Lower lobe of right lung (tissue), 2 donors: ENCODE measurements around the gene PIGS. TPM values are rescaled to one million over a fixed set of nuclear protein-coding genes. Genes with fewer than 3 reads are reported as not detected.
"Not testable (repeated sequence)": the region's sequence is repeated elsewhere in the genome, so short reads cannot be mapped to it uniquely, and the experiment has no call there.

ENCODE experiments used
- ATAC-seq, 2 donors: fragments of 200-7000 bp; cut with Tn5 transposase; one replicate each; pipeline ENCODE4 v1.9.1; 2020 to 2022; ENCODE audit warnings: mild to moderate bottlenecking in 2 of 2, moderate library complexity in 2 of 2
- DNase-seq: peaks from one replicate; pipeline ENCODE4 v3.0.0-alpha.2; 2020
- H3K27ac ChIP-seq: fragments of 200-600 bp; one replicate; pipeline ENCODE4 v1.8.0; 2022
- H3K27me3 ChIP-seq: fragments of 200-600 bp; one replicate; pipeline ENCODE4 v1.8.0; 2022; ENCODE audit warnings: low read depth
- H3K36me3 ChIP-seq: fragments of 200-600 bp; one replicate; pipeline ENCODE4 v1.8.0; 2022; ENCODE audit warnings: mild to moderate bottlenecking
- H3K4me1 ChIP-seq: fragments of 200-600 bp; one replicate; pipeline ENCODE4 v1.8.0; 2022
- H3K4me3 ChIP-seq: fragments of 200-600 bp; one replicate; pipeline ENCODE4 v1.8.0; 2022; ENCODE audit warnings: mild to moderate bottlenecking
- H3K9me3 ChIP-seq: fragments of 200-600 bp; one replicate; pipeline ENCODE4 v1.8.0; 2022
- CTCF ChIP-seq: fragments of 200-600 bp; IDR thresholded peaks from one replicate; pipeline ENCODE4 v1.8.0; 2022; ENCODE audit warnings: antibody characterized with exemption, mild to moderate bottlenecking
- intact Hi-C: fragments of 100-400 bp; cut with DNase I; formaldehyde crosslinking; loops from one replicate; pipeline ENCODE4 v1.11.0; 2022
- total RNA-seq: library from RNA; stranded (reverse); fragmentation: NEBNext Ultra II Directional; extraction: Animal tissue kit (Norgen Biotek cat#: 25700); gene quantifications from one replicate; pipeline ENCODE4 v1.2.1, GENCODE V29; 2021
- donor health status: DM: no; HTN: yes; CAD: no; lungs with severe emphysema.

The PIGS gene
- total RNA-seq, 1 donor from 2014 or later, result 45.3 TPM

- H3K36me3 ChIP-seq, result no peaks in the 10 kb centered on the region
- no peaks in the 10 kb centered on the region for H3K9me3 ChIP-seq
- TF ChIP-seq CTCF, result no peak
- H3K27ac ChIP-seq, result no peak overlapping the region
- DNase-seq, result no peak
- no peak overlapping the region for H3K4me3 ChIP-seq
- no peak for ATAC-seq
- H3K4me1 ChIP-seq, result peaks cover 21% of the 10 kb centered on the region
- no peaks in the 10 kb centered on the region for H3K27me3 ChIP-seq
- intact Hi-C loops, result no loop called here
These were observed 48.1 kb downstream of the PIGS start for GRCh38 chr17:28523186-28523585.

DNA sequence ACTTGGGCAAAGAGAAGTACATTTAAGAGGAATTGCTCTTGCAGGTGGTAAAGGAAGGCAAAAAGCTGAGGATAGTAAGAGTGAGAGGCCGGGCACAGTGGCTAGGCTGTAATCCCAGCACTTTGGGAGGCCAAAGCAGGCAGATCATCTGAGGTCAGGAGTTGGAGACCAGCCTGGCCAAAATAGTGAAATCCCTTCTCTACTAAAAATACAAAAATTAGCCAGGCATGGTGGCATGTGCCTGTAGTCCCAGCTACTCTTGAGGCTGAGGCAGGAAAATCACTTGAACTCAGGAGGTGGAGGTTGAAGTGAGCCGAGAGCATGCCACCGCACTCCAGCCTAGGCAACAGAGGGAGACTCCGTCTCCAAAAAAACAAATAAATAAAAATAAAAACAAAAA is 49.0 kb downstream of the PIGS start:
- H3K27ac ChIP-seq, DNase-seq, H3K36me3 ChIP-seq, H3K27me3 ChIP-seq, intact Hi-C loops, H3K9me3 ChIP-seq, H3K4me3 ChIP-seq, ATAC-seq: not testable (repeated sequence)
- peaks cover 13% of the 10 kb centered on the region for H3K4me1 ChIP-seq

- ATAC-seq (no peak), DNase-seq (no peak)
- peaks cover 9% of the 10 kb centered on the region for H3K4me1 ChIP-seq
- intact Hi-C loops, result no loop called here
- no peaks in the 10 kb centered on the region for H3K27me3 ChIP-seq
- no peak overlapping the region for H3K4me3 ChIP-seq
- H3K27ac ChIP-seq, result no peak overlapping the region
- H3K36me3 ChIP-seq, result no peaks in the 10 kb centered on the region
- no peak for TF ChIP-seq CTCF
- no peaks in the 10 kb centered on the region for H3K9me3 ChIP-seq
These were observed 49.8 kb downstream of the PIGS start for GRCh38 chr17:28521311-28522085.

- no peak for ATAC-seq
- no peak for DNase-seq
- no peaks in the 10 kb centered on the region for H3K27me3 ChIP-seq
- intact Hi-C loops, result no loop called here
- no peak overlapping the region for H3K4me3 ChIP-seq
- H3K9me3 ChIP-seq, result no peaks in the 10 kb centered on the region
- TF ChIP-seq CTCF, result no peak
- H3K4me1 ChIP-seq, result peaks cover 1% of the 10 kb centered on the region
- H3K27ac ChIP-seq, result no peak overlapping the region
- H3K36me3 ChIP-seq, result no peaks in the 10 kb centered on the region
These were observed 50.6 kb downstream of the PIGS start for GRCh38 chr17:28520687-28521086.

DNA sequence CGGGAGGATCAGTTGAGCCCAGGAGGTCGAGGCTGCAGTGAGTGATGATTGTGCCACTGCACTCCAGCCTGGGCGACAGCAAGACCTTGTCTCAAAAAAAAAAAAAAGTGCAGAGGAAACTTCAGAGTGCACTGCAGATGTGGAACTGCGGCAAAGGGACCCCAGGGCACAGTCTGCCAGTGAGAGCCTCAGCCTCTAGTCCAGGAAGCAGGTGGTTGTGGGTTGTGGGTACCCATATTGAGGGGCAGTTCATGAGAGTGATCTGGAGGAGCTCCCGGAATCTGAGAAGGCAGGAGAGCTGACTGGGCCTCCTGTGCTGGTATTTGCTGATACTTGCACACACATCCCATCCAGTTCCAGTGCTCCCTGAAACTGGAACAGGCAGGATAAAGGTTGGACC is 52.1 kb downstream of the PIGS start:
- ATAC-seq (no peak), DNase-seq (no peak)
- intact Hi-C loops, result no loop called here

More for the DNA sequence above, 52.1 kb downstream of the PIGS start:
- Histone ChIP-seq H3K27ac (no peak overlapping the region), H3K4me3 (no peak overlapping the region), H3K4me1 (no peaks in the 10 kb centered on the region), H3K27me3 (no peaks in the 10 kb centered on the region), H3K9me3 (no peaks in the 10 kb centered on the region), H3K36me3 (no peaks in the 10 kb centered on the region)
- no peak for TF ChIP-seq CTCF
